ENCODE results near the gene NBL1.

The NBL1 gene

GRCh38 chr1:19648689-19649088, 4.6 kb downstream of the NBL1 start:
- POLR2A ChIA-PET: interaction anchor here (0.7 kb wide), 1 partner anchor 482 kb away, joined by 3 read pairs; no protein-coding TSS in a partner anchor

DNA sequence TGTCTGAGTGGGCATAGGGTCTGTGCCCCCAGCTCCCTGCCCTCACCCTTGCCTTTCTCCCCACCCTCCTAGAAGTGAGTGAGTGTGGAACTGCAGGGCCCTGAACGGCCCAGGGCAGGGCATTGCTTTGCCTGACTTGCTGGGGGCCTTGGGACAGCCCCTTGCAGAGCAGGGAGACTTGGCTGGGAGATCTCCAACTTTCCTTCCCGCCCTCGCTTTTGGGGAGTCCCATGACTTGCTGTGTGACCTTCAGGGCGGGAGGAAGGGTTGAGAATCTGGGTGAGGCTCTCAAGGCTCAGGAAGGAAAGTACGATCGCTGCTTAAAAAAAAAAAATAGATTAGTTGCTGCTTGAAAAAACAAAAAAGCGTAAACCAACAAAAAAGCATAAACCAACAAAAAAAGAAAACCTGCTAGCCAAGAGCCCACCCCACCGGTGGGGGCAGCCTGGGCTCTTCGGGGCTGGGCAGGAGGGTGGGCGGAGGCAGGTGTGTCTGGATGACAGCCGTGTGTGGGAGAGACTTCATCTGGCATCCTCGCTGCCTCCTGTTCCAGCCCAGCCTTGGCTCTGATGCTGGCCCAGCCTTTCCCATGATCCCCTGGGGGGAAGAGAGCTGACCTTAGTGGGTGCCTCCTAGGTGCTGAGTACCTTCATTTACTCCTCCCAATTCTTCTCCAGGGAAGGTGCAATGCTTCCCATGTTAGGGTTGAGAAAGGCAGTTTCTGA, 6.5 kb downstream of the NBL1 start:
- Histone ChIP-seq H3K4me1 (ENCODE audit: control insufficient read depth, insufficient read depth, low read length) (no peaks in the 10 kb centered on the region), H3K36me3 (ENCODE audit: control insufficient read depth in 2 of 2, insufficient read depth in 1 of 2, low read length in 2 of 2) (no peaks in the 10 kb centered on the region), H3K9me3 (ENCODE audit: control insufficient read depth, insufficient read depth, low read depth, low read length) (no peaks in the 10 kb centered on the region), H3K4me3 (ENCODE audit: low read depth, low read length) (no peak overlapping the region), H3K27ac (ENCODE audit: extremely low read depth, low read depth, low read length) (no peak overlapping the region)
- CTCF ChIA-PET: interaction anchor here (0.6 to 2.6 kb wide), 34 partner anchors 9 to 701 kb away, joined by 3 to 17 read pairs (median 3); no protein-coding TSS in a partner anchor
- POLR2A ChIA-PET: no interaction called here
- TF ChIP-seq ZNF335 (tag by site-specific recombination; conservative IDR thresholded peaks at IDR 0.05): peak; percentile 92
- TF ChIP-seq ZBTB17 (tag by site-specific recombination; IDR thresholded peaks at IDR 0.05): peak; percentile 85
- peak; percentile 72 for TF ChIP-seq EGR2 (tag by site-specific recombination; IDR thresholded peaks at IDR 0.05; ENCODE audit: low read depth)
- TF ChIP-seq ZNF530 (tag by site-specific recombination; IDR thresholded peaks at IDR 0.05; ENCODE audit: low read depth): peak; percentile 85; the same call in 1 of the 2 replicates
- peak; percentile 78 for TF ChIP-seq ZFHX2 (tag by site-specific recombination; conservative IDR thresholded peaks at IDR 0.05)
- TF ChIP-seq SP3 (tag by site-specific recombination; IDR thresholded peaks at IDR 0.05): no peak
- TF ChIP-seq, protein P1, sequence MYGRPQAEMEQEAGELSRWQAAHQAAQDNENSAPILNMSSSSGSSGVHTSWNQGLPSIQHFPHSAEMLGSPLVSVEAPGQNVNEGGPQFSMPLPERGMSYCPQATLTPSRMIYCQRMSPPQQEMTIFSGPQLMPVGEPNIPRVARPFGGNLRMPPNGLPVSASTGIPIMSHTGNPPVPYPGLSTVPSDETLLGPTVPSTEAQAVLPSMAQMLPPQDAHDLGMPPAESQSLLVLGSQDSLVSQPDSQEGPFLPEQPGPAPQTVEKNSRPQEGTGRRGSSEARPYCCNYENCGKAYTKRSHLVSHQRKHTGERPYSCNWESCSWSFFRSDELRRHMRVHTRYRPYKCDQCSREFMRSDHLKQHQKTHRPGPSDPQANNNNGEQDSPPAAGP (tag by site-specific recombination; IDR thresholded peaks at IDR 0.05): 0 out of 2 replicates have a peak, but pooled peaks have one; percentile 37
- no peak for TF ChIP-seq ZNF560 (tag by site-specific recombination; IDR thresholded peaks at IDR 0.05; ENCODE audit: borderline replicate concordance)
- TF ChIP-seq, protein P2, sequence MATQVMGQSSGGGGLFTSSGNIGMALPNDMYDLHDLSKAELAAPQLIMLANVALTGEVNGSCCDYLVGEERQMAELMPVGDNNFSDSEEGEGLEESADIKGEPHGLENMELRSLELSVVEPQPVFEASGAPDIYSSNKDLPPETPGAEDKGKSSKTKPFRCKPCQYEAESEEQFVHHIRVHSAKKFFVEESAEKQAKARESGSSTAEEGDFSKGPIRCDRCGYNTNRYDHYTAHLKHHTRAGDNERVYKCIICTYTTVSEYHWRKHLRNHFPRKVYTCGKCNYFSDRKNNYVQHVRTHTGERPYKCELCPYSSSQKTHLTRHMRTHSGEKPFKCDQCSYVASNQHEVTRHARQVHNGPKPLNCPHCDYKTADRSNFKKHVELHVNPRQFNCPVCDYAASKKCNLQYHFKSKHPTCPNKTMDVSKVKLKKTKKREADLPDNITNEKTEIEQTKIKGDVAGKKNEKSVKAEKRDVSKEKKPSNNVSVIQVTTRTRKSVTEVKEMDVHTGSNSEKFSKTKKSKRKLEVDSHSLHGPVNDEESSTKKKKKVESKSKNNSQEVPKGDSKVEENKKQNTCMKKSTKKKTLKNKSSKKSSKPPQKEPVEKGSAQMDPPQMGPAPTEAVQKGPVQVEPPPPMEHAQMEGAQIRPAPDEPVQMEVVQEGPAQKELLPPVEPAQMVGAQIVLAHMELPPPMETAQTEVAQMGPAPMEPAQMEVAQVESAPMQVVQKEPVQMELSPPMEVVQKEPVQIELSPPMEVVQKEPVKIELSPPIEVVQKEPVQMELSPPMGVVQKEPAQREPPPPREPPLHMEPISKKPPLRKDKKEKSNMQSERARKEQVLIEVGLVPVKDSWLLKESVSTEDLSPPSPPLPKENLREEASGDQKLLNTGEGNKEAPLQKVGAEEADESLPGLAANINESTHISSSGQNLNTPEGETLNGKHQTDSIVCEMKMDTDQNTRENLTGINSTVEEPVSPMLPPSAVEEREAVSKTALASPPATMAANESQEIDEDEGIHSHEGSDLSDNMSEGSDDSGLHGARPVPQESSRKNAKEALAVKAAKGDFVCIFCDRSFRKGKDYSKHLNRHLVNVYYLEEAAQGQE (tag by site-specific recombination; IDR thresholded peaks at IDR 0.05): 0 out of 2 replicates have a peak, but pooled peaks have one; percentile 38
- TF ChIP-seq, protein P3, sequence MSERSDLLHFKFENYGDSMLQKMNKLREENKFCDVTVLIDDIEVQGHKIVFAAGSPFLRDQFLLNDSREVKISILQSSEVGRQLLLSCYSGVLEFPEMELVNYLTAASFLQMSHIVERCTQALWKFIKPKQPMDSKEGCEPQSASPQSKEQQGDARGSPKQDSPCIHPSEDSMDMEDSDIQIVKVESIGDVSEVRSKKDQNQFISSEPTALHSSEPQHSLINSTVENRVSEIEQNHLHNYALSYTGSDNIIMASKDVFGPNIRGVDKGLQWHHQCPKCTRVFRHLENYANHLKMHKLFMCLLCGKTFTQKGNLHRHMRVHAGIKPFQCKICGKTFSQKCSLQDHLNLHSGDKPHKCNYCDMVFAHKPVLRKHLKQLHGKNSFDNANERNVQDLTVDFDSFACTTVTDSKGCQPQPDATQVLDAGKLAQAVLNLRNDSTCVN (tag by site-specific recombination; optimal IDR thresholded peaks at IDR 0.05): no peak
- no peak for TF ChIP-seq ZBTB49 (tag by site-specific recombination; IDR thresholded peaks at IDR 0.05; ENCODE audit: low read depth)
- TF ChIP-seq, protein P4, sequence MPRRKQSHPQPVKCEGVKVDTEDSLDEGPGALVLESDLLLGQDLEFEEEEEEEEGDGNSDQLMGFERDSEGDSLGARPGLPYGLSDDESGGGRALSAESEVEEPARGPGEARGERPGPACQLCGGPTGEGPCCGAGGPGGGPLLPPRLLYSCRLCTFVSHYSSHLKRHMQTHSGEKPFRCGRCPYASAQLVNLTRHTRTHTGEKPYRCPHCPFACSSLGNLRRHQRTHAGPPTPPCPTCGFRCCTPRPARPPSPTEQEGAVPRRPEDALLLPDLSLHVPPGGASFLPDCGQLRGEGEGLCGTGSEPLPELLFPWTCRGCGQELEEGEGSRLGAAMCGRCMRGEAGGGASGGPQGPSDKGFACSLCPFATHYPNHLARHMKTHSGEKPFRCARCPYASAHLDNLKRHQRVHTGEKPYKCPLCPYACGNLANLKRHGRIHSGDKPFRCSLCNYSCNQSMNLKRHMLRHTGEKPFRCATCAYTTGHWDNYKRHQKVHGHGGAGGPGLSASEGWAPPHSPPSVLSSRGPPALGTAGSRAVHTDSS (tag by site-specific recombination; IDR thresholded peaks at IDR 0.05): no peak

More at GRCh38 chr1:19648689-19649088, 4.6 kb downstream of the NBL1 start:
- Histone ChIP-seq H3K9me3 (ENCODE audit: control insufficient read depth, insufficient read depth, low read depth, low read length) (no peaks in the 10 kb centered on the region), H3K36me3 (ENCODE audit: control insufficient read depth in 2 of 2, insufficient read depth in 1 of 2, low read length in 2 of 2) (no peaks in the 10 kb centered on the region), H3K4me3 (ENCODE audit: low read depth, low read length) (no peak overlapping the region), H3K27ac (ENCODE audit: extremely low read depth, low read depth, low read length) (no peak overlapping the region), H3K4me1 (ENCODE audit: control insufficient read depth, insufficient read depth, low read length) (no peaks in the 10 kb centered on the region)
- CTCF ChIA-PET: interaction anchor here (0.6 to 1.5 kb wide), 9 partner anchors 8 to 575 kb away, joined by 3 to 5 read pairs (median 4); no protein-coding TSS in a partner anchor
- TF ChIP-seq, protein P5, sequence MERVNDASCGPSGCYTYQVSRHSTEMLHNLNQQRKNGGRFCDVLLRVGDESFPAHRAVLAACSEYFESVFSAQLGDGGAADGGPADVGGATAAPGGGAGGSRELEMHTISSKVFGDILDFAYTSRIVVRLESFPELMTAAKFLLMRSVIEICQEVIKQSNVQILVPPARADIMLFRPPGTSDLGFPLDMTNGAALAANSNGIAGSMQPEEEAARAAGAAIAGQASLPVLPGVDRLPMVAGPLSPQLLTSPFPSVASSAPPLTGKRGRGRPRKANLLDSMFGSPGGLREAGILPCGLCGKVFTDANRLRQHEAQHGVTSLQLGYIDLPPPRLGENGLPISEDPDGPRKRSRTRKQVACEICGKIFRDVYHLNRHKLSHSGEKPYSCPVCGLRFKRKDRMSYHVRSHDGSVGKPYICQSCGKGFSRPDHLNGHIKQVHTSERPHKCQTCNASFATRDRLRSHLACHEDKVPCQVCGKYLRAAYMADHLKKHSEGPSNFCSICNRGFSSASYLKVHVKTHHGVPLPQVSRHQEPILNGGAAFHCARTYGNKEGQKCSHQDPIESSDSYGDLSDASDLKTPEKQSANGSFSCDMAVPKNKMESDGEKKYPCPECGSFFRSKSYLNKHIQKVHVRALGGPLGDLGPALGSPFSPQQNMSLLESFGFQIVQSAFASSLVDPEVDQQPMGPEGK (tag by site-specific recombination; IDR thresholded peaks at IDR 0.05): no peak
- TF ChIP-seq ZNF544 (tag by site-specific recombination; IDR thresholded peaks at IDR 0.05) (no peak), ZNF654 (tag by site-specific recombination; IDR thresholded peaks at IDR 0.05; ENCODE audit: low read depth) (peak; percentile 29)
- TF ChIP-seq, protein P6, sequence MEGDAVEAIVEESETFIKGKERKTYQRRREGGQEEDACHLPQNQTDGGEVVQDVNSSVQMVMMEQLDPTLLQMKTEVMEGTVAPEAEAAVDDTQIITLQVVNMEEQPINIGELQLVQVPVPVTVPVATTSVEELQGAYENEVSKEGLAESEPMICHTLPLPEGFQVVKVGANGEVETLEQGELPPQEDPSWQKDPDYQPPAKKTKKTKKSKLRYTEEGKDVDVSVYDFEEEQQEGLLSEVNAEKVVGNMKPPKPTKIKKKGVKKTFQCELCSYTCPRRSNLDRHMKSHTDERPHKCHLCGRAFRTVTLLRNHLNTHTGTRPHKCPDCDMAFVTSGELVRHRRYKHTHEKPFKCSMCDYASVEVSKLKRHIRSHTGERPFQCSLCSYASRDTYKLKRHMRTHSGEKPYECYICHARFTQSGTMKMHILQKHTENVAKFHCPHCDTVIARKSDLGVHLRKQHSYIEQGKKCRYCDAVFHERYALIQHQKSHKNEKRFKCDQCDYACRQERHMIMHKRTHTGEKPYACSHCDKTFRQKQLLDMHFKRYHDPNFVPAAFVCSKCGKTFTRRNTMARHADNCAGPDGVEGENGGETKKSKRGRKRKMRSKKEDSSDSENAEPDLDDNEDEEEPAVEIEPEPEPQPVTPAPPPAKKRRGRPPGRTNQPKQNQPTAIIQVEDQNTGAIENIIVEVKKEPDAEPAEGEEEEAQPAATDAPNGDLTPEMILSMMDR (tag by site-specific recombination; IDR thresholded peaks at IDR 0.05): 0 out of 2 replicates have a peak, but pooled peaks have one; percentile 26

All from HEK293 (cell line).